Tibial artery (tissue), 4 donors: ENCODE results near the gene PTPN7.

Source experiments
- DNase-seq, 2 donors: peaks; one replicate each; pipeline ENCODE4 v3.0.0-alpha.2; 2019
- H3K27ac ChIP-seq, 2 donors: fragments of 200-600 bp; sonication (generic) in 1 of 2; 1 replicate in 1 of 2; 2 replicates in 1 of 2; pipeline ENCODE4 v1.5.1; 2018 to 2019; ENCODE audit warnings: mild to moderate bottlenecking in 1 of 2
- H3K27me3 ChIP-seq, 2 donors: fragments of 200-600 bp; sonication (generic) in 1 of 2; one replicate each; pipeline versions ENCODE4 v1.5.1 to v1.6.0; 2016 to 2019
- H3K36me3 ChIP-seq, 3 donors: fragments of 200-600 bp; sonication (generic) in 2 of 3; one replicate each; pipeline ENCODE4 v1.5.1; 2016 to 2019; ENCODE audit warnings: mild to moderate bottlenecking in 2 of 3
- H3K4me1 ChIP-seq, 4 donors: fragments of 200-600 bp; sonication (generic) in 2 of 4; 1 replicate in 3 of 4; 2 replicates in 1 of 4; pipeline ENCODE4 v1.5.1; 2016 to 2019
- H3K4me3 ChIP-seq, 2 donors: fragments of 200-600 bp; sonication (generic) in 1 of 2; 1 replicate in 1 of 2; 2 replicates in 1 of 2; pipeline ENCODE4 v1.5.1; 2018 to 2019; ENCODE audit warnings: mild to moderate bottlenecking in 2 of 2
- H3K9me3 ChIP-seq, 3 donors: fragments of 200-600 bp; sonication (generic) in 1 of 3; one replicate each; pipeline ENCODE4 v1.5.1; 2016 to 2019
- CTCF ChIP-seq, 2 experiments: fragments of 200-600 bp in 1 of 2; fragments of 450-650 bp in 1 of 2; IDR thresholded peaks; one replicate each; pipeline ENCODE4 v1.5.1; 2017 to 2019; ENCODE audit warnings: antibody characterized with exemption in 2 of 2, mild to moderate bottlenecking in 1 of 2, moderate library complexity in 1 of 2
- intact Hi-C: fragments of 100-400 bp; cut with DNase I; formaldehyde crosslinking; loops from one replicate; pipeline ENCODE4 v1.15.0; 2023; ENCODE audit warnings: low total_unique reads

The PTPN7 gene

GRCh38 chr1:202187697-202188407 lies 27.4 kb upstream of the PTPN7 start:
- Histone ChIP-seq H3K36me3 (no peaks in the 10 kb centered on the region), H3K4me1 (peaks cover 0 to 16% (median 11%) of the 10 kb centered on the region in 4 donors), H3K27ac (no peak overlapping the region), H3K27me3 (peaks cover 0 to 15% of the 10 kb centered on the region in 2 donors), H3K4me3 (no peak overlapping the region), H3K9me3 (no peaks in the 10 kb centered on the region)
- intact Hi-C loops = loop anchor here (2.0 to 10.0 kb wide), 2 partner anchors 129 to 527 kb away; partner anchors contain the start of gene SYT2
- no peak for TF ChIP-seq CTCF (IDR thresholded peaks at IDR 0.05)
- no peak for DNase-seq

- no peaks in the 10 kb centered on the region for H3K36me3 ChIP-seq
- no peak overlapping the region for H3K27ac ChIP-seq
- peaks cover 0 to 20% of the 10 kb centered on the region in 2 donors for H3K27me3 ChIP-seq
- H3K4me1 ChIP-seq = peaks cover 0 to 11% (median 8%) of the 10 kb centered on the region in 4 donors
- H3K4me3 ChIP-seq = no peak overlapping the region
- DNase-seq = no peak
- no peak for TF ChIP-seq CTCF (IDR thresholded peaks at IDR 0.05)
- no peaks in the 10 kb centered on the region for H3K9me3 ChIP-seq
- intact Hi-C loops = loop anchor here (10.0 kb wide), 1 partner anchor 528 kb away; the partner anchor contains the start of gene SYT2
Measured at GRCh38 chr1:202187041-202187671, 26.8 kb upstream of the PTPN7 start.

- Histone ChIP-seq H3K27ac (no peak overlapping the region), H3K27me3 (peaks cover 0 to 28% of the 10 kb centered on the region in 2 donors), H3K36me3 (no peaks in the 10 kb centered on the region), H3K9me3 (no peaks in the 10 kb centered on the region), H3K4me3 (no peak overlapping the region), H3K4me1 (peaks cover 0 to 11% (median 8%) of the 10 kb centered on the region in 4 donors)
- no peak for DNase-seq
- intact Hi-C loops = loop anchor here (10.0 kb wide), 1 partner anchor 528 kb away; the partner anchor contains the start of gene SYT2
- TF ChIP-seq CTCF (IDR thresholded peaks at IDR 0.05) = no peak
Measured at GRCh38 chr1:202186327-202186726, 25.9 kb upstream of the PTPN7 start.

GRCh38 chr1:202184750-202185460 lies 24.5 kb upstream of the PTPN7 start:
- Histone ChIP-seq H3K4me1 (peaks cover 0 to 11% (median 8%) of the 10 kb centered on the region in 4 donors), H3K4me3 (no peak overlapping the region), H3K9me3 (no peaks in the 10 kb centered on the region), H3K36me3 (no peaks in the 10 kb centered on the region), H3K27ac (no peak overlapping the region), H3K27me3 (peaks cover 0 to 32% of the 10 kb centered on the region in 2 donors)
- TF ChIP-seq CTCF (IDR thresholded peaks at IDR 0.05) = peak; percentile 81 to 90
- intact Hi-C loops = loop anchor here (10.0 kb wide), 1 partner anchor 530 kb away; the partner anchor contains the start of gene SYT2
- peak; percentile 69 to 84 for DNase-seq

- no peak for DNase-seq
- intact Hi-C loops = loop anchor here (10.0 kb wide), 1 partner anchor 533 kb away; the partner anchor contains the start of gene SYT2
- H3K4me1 ChIP-seq = peaks cover 0 to 11% (median 8%) of the 10 kb centered on the region in 4 donors
- H3K27ac ChIP-seq = no peak overlapping the region
- peaks cover 0 to 39% of the 10 kb centered on the region in 2 donors for H3K27me3 ChIP-seq
- no peak overlapping the region for H3K4me3 ChIP-seq
- no peaks in the 10 kb centered on the region for H3K9me3 ChIP-seq
- no peaks in the 10 kb centered on the region for H3K36me3 ChIP-seq
- TF ChIP-seq CTCF (IDR thresholded peaks at IDR 0.05) = no peak
Measured at GRCh38 chr1:202182040-202182877, 21.9 kb upstream of the PTPN7 start.
